Measurements from ENCODE around the gene P2RX6.
"Not testable (repeated sequence)": the region's sequence is repeated elsewhere in the genome, so short reads cannot be mapped to it uniquely, and the experiment has no call there.

P2RX6 gene

GRCh38 chr22:21054714-21055563 is 40.0 kb downstream of the P2RX6 start:
- no peak for DNase-seq

DNA sequence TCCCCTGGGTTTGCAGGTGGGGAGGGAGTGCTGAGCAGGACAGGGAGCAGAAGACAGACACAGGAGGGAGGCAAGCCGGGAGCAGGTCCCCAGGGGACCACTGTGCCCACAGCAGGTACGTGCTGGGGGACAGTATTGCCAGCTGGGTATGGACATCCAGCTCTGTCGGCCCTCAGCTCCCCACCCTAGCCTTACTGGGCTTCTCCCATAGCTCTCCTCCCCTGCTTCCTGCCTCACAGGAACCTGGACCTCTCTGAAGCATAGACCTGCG is 40.5 kb downstream of the P2RX6 start:
- no peak for DNase-seq

DNA sequence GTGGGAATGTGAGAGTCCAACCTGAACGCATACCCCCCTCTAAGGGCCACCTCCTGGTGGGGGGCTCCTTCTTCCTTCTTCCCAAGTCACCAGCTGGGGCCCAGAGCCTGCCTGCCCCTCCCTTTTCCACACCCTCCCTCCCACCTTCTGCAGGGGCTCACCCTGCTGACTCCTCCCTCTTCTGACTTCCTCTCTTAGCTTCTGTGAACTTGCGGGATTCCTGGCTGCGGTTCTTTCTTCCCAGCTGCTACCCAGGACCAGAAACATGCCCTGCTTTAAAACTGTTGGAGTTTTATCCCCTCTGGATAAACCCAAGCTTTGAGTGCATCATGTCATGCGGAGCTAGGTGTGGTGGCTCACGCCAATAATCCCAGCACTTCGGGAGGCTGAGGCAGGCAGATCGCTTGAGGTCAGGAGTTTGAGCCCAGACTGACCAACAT is 40.9 kb downstream of the P2RX6 start:
- DNase-seq: no peak

- DNase-seq: not testable (repeated sequence)
These were observed 45.4 kb downstream of the P2RX6 start for GRCh38 chr22:21060363-21060762.

DNA sequence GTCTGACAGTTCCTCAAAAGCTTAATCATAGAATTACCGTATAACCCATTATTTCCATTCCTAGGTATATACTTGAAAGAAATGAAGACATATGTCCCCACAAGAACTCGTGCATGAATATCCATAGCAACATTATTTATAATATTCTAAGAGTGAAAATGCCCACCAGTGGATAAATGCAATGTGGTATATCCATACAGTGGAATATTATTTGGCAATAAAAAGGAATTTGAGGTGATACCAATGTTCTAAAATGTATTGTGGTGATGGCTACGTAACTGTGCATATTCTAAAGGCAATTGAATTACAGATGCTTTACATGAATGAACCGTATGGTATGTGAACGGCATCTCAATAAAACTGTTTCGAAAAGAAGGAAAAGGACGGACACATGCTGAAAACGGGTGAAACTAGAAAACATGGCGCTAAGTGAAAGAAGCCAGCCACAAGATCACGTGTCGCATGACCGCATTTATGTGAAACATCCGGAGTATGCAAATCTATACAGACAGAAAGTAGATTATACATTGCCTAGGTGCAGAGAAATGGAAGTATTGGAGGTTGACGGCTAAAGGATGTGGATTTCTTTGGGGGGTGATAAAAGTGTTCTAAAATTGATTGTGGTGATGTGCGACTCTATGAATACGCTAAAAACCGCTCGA is 46.8 kb downstream of the P2RX6 start:
- DNase-seq: not testable (repeated sequence)

DNA sequence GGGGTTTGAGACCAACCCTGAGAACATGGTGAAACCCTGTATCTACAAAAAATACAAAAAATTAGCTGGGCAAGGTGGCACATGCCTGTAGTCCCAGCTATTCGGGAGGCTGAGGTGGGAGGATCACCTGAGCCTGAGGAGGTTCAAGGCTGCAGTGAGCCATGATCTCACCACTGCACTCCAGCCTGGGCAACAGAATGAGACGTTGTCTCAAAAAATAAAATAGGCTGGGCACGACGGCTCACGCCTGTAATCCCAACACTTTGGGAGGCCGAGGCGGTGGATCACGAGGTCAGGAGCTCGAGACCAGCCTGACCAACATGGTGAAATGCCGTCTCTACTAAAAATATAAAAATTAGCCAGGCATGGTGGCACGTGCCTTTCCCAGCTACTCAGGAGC is 49.5 kb downstream of the P2RX6 start:
- not testable (repeated sequence) for DNase-seq

- no peak for DNase-seq
These were observed 50.2 kb downstream of the P2RX6 start for GRCh38 chr22:21064917-21065864.

- DNase-seq: no peak
These were observed 52.3 kb downstream of the P2RX6 start for GRCh38 chr22:21067075-21067900.

GRCh38 chr22:21067901-21068680 is 53.1 kb downstream of the P2RX6 start:
- DNase-seq: no peak

DNA sequence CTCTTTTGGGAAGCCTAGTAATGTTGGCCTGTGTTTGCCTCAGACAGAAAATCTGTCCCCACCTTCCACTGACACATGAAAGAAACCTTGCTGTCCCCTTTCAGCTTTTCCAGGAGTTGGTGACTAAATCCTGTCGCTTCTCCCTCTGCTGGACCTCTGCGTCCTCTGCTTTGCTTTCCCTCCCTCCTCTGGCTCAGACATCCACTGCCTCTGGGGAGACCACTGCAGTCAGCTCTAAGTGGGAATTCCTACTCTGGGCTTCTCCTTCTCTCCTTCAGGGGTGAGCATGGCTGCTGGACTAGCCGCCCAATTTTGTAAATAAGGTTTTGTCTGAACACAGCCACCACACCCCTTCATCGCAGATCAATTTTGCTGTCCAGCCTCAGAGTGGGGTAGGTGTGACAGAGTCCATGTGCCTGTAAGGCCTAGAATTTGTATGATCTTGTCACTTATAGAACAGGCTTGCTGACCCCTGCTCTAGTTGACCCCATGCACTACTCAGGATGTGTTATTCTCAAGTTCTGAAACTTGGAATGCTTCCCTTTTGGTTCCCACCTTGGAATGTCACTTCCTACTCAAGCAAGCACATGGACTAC is 53.8 kb downstream of the P2RX6 start:
- no peak for DNase-seq

DNA sequence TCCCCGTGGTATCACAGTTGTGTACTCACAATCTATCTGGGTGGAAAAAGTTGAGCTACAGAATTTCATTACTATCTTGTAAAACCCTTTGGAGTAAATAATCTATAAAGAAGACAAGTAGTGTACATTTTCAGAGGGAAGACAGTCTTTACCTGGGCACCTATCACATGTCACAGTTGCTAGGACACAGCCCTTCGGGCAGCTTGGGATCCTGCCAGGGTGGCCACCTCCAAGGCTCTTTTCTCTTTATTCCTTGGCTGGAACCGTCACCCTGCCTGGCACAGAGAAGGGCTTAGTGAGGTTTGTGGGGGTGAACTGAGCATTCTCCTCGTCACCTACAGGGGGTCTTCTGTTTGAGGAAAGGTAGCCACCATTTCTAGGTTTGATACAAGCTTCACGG is 54.4 kb downstream of the P2RX6 start:
- no peak for DNase-seq

DNA sequence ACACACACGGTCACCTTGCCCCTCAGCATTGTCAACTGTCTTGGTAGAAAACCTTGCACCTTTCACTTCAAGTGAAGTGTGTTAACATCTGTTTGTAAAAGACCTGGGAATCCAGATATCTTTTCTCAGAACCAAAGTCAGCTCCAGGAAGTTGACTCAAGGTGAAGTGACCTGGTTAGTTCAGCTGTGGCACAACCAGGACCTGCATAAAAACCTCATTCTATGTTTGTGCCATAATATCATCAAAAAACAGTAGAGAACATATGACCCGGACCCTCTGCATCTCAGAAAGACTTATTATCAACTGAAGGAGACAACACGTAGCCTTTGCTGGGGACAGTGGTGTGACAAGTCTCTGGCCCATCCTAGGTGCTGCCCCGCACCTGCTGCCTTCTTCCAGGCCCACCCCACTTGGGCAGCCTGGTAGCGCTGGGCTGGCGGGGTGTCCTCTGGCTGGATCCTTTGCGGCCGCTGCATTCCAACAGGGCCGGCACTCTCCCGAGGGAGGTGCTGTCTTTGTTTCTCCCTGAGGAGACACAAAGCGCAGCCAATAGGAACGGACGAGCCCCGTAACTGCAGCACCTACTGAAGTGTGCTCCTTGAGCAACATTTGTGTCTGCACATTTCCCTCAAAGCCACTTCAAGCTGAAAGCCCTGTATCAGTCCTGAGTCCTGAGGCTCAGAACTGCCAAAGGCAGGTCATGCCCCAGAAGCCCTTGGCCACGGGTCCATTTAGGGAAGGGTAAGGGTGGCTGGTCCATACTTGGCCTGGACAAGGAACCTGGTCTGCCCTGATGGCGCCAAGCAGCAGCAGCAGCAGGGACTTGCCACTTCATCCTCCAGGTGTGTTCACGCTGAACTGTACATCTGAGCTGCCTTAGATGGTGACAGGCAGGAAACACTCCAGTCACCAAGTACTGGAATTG is 56.0 kb downstream of the P2RX6 start:
- DNase-seq: no peak

DNA sequence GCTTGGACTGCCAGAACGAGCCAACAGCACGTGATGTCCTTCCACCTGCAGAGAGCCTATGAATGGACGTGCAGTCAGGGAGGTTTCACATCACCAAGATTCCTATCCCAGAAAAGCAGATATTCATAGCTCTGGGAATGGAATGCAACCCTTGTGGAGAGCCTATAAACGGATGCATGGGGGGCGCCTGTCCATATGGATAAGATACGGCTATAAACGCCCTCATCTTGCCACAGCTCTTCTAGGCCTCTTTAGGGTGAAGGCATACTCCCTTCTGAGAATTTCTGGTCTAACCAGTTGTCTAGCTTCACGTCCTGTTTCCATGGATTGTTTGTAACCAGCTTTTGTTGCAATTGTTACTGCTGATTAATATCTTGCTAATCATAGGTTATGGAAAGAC is 56.8 kb downstream of the P2RX6 start:
- DNase-seq: not testable (repeated sequence)

DNA sequence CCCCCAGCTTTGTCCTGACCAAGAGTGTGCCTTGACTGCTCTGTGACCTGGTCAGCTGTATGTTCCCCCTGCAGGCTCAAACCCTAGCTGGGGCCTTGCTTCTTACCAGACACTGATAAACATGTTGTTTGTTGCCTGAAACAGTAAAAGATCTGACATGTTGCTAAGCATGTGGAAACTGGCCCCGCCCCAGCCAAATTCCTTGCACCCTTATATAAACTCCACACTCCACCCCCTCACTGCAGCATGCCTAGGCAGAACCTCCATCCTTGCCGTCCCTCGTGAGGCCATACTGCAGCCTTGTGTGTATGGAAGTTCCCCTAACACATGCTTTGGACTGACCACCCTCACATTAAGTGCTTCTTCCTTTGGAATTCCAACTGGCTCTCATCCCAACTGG is 58.1 kb downstream of the P2RX6 start:
- no peak for DNase-seq

- no peak for DNase-seq
These were observed 58.5 kb downstream of the P2RX6 start for GRCh38 chr22:21073482-21073881.

DNA sequence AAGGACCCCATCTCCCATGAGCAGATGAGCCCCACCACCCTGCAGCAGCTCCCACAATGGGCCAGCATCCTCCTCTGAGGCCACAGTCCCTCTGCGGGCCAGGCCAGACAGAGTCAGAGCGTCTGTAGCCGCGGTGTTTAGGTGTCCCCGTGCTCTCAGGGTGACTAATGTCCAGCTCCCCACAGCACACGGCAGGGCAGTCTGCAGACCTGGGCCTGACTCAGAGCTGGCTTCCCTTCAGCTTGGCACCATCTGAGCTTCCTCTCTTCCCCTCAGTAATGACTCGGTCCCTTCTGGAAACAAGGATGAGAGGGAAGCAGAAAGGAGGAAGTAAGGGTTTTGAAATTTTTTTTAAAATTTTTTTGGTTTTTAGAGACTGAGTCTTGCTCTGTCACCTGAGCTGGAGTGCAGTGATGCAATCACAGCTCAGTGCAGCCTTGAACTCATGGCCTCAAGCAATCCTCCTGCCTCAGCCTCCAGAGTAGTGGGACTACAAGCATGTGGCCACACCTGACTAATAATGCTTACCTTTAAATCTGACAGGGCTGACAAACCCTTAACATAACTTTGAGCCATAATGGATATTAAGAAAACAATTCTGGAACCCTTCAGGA is 59.2 kb downstream of the P2RX6 start:
- DNase-seq: no peak

GRCh38 chr22:21075516-21076138 is 60.7 kb downstream of the P2RX6 start:
- DNase-seq: no peak

GRCh38 chr22:21076912-21077625 is 62.1 kb downstream of the P2RX6 start:
- no peak for DNase-seq

All from C1 segment of cervical spinal cord (tissue), 14 donors.